ENCODE measurements around the gene TMEM81.
A peak's percentile ranks its signal among the peaks of the same experiment; 100 is the strongest.

Gene TMEM81, protein sequence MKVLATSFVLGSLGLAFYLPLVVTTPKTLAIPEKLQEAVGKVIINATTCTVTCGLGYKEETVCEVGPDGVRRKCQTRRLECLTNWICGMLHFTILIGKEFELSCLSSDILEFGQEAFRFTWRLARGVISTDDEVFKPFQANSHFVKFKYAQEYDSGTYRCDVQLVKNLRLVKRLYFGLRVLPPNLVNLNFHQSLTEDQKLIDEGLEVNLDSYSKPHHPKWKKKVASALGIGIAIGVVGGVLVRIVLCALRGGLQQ

GRCh38 chr1:205084360-205084759 lies at the start of gene TMEM81:
TMEM81 (minus strand) TSS chr1:205084460; CDS start chr1:205084320, 140 bp downstream.
- DNase-seq: no peak

GRCh38 chr1:205133287-205133686 lies 49.0 kb upstream of the TMEM81 start:
- no peak for DNase-seq

DNA sequence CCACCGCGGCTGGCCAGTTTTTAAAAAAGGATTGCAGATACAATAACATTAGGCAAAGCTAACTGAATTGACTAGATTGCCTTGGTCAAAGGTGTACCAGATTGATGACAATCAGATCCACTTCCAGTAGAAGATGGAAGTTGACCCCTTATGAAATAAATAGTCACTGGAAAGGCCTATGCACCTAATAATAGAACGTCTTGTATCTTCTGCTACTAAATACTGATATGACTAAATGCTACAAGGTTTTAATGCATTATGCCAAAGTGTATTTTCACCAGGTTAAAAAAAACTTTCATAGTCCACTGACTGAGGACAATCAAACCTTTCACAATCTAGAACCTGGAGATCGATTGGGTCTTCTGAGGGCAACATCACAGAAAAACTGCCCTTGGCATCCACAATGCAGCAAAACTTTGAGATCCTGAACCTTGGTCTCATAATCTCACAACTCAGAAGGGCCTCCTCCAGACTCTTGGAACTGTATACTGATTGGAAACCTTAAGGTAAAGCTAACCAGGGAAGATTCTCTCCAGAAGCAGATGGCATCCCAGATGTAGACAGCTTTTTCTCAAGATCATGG lies 45.3 kb upstream of the TMEM81 start:
- DNase-seq: no peak

DNA sequence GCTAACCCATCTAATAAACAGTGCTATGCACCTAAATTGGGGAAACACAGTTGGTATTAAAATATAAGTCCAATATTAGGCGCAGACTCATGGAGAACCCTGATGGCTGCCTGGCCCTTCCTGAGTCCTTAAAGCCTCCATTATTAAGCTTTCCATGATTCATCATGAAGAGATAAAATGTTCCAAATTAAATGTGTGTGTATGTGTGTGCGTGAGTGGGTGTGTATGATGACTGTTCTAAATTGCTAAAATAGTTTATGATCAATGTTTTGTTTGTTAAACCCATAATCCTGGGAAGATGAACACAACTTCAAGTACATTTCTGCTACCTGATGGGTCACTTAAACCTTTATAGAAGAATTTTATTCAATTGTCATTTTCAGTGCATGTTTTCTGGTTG lies 43.8 kb upstream of the TMEM81 start:
- DNase-seq: no peak

GRCh38 chr1:205127646-205128045 lies 43.4 kb upstream of the TMEM81 start:
- DNase-seq: no peak

DNA sequence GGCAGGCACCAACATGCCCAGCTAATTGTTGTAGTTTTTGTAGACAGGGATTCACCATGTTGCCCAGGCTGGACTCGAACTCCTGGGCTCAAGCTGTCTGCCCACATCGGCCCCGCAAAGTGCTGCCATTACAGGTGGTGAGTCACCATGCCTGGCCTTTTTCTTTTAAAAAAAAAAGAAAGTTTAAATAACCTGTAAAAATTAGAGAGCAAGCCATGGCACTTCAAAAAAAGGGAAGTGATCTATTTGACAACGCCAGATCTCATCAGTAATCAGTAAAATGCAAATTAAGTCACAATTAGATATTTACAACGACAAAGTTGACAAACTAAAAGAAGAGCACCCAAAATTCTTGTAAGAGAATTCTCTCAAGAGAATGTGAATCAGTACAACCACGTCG lies 40.5 kb upstream of the TMEM81 start:
- DNase-seq: no peak

GRCh38 chr1:205122489-205122882 lies 38.2 kb upstream of the TMEM81 start:
- DNase-seq: no peak

DNA sequence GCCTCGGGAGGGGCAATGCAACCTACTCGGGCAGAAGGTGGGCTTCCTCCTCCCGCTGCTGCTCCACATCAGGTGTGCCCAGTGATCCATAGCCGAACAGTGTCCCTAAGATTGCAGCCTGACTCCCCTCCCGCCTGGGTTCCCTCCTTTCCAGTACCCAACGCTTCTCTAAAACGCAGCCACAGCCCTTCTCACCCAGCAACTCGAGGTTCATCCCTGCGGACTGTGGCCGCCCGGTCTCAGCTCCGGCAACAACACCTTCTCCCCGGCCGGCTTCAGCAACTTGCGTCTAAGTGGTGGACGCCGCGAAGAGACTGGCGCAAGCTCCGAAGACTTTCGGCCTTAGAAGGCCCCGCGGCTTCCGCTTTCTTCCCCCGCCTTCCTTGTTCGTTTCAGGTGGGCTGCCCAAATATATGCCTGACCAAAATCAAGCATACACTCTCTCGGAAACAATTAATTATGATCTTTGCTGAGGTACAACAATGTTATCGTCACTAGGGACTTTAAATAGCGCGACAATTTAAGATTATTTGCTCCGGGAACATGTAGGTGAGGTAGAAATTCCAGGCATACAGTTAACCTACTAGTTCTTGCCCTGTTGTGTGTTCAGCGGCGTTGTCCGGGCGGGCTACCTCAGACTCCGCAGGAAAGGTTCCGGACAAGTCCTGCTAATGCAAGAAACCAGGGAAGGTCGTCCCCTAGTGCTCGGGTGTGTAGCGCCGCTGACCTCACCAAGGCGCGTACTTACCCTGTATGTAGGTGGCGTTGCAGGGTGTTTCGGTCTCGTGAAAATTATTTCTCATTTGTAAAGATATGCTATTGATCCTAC lies 37.6 kb upstream of the TMEM81 start, which contains the start of gene RBBP5:
Gene RBBP5 (minus strand): TSS at position 319 of the 829 bp plus-strand sequence. CDS start 105 bp downstream, at position 214.
- DNase-seq: peak; percentile 97

DNA sequence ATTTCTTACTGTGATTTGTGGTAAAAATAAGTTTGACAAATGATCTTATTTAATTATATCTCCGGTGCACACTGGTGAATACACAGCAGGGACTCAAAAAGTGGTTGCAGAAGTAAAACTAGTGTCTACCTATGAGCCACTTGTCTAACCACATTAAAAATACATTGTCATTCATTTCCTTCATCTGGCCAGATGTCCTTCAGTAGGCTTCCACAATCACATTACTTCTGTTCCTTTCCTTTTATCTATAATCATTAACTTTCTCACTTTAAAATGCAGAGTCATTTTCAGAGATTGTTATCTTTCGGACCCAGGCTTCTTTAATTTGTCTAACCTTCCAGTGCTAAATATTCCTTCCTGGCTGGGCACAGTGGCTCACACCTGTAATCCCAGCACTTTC lies 34.5 kb upstream of the TMEM81 start:
- DNase-seq: no peak

DNA sequence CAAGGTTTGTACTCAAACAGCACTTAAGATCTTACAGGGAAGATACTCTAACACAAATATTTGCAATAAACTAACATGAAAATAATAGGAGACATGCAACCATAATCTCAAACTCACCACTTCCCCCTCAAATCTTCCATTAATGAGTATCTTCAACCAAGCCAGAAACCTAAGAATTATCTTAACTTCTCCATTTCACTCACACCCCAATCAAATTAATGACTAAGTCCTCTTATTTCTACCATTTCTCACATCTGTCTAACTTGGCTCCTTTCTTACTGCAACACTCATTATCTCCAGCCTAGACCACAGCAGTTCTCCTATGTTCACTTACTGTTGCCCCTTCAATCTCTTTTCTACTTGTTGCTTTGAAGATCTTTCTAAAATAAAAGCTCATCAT lies 27.1 kb upstream of the TMEM81 start:
- no peak for DNase-seq

- DNase-seq: no peak
These were observed 25.5 kb upstream of the TMEM81 start for GRCh38 chr1:205109711-205110110.

- DNase-seq: no peak
These were observed 25.0 kb upstream of the TMEM81 start for GRCh38 chr1:205109269-205109668.

GRCh38 chr1:205108464-205108863 lies 24.2 kb upstream of the TMEM81 start:
- DNase-seq: no peak

DNA sequence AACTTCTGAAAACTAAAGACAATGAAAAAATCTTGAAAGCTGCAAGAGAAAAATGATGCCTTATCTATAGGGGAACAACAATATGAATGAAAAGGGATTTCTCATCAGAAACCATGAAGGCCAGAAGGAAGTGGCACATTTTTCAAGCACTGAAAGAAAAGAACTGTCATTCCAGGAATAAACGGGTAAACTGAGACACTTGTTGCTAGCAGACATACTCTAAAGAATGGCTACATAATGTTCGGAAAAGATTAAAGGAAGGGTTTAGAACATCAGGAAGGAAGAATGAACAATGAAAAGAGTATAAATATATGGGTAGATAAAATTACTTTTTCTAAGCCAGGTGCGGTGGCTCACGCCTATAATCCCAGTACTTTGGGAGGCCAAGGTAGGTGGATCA lies 23.1 kb upstream of the TMEM81 start:
- no peak for DNase-seq

GRCh38 chr1:205102404-205102803 lies 18.1 kb upstream of the TMEM81 start:
- DNase-seq: no peak

GRCh38 chr1:205098242-205098641 lies 14.0 kb upstream of the TMEM81 start:
- DNase-seq: no peak

DNA sequence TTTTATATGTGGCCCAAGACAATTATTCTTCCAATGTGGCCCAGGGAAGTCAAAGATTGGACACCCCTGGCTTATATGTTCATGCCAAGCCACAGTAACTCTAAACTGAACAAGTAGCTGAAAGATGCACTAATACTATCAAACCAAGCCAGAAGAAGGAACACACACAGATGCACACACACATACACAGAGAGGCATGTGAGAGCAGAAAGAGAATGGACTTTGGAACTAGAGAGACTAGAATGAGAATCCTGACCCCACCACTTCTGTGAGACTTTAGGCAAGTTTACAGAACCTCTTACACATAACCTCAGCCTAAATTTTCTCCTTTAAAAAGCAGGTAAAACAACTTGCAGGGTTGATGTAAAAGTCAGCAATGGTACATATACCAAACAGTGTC lies 11.2 kb upstream of the TMEM81 start:
- no peak for DNase-seq

DNA sequence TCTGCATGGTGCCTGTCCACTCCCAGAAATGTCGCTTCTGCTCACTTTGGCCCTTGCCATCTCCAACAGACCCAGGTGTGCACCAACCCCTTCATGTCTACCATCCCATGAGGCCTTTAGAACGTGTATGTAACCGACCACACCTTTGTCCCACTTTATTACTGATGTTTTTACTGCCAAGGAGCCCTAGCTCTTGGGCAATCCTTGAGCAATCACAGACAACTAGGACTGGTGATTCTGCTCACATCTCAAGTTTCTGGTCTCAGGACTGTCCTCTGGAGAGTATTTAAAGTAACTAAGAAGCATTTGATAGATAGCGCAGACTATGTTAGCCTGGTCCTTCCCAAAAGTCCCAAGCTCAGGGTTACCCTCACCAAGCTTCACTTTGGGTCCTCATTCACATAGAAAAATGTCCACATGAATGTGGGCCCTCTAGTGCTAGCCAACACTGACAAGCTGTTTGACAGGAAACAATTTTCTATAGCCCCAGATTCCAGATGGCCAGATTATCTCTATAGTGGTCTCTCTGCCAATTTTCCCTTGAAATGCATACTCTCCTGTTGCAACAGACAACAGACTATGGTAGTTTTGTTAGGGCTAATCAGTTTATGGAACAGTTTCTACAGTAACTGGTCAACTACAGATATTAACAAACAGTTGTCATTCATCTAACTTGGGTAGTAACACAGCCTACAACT lies 6.9 kb upstream of the TMEM81 start:
- no peak for DNase-seq

GRCh38 chr1:205088341-205088740 lies 4.1 kb upstream of the TMEM81 start:
- DNase-seq: no peak

GRCh38 chr1:205082431-205082830 lies 1.8 kb downstream of the TMEM81 start:
- DNase-seq: no peak

GRCh38 chr1:205077934-205078311 lies 6.3 kb downstream of the TMEM81 start:
- DNase-seq: no peak

GRCh38 chr1:205077158-205077933 lies 6.9 kb downstream of the TMEM81 start:
- no peak for DNase-seq

Data from activated naive CD4-positive, alpha-beta T cell treated with Interleukin-2 at 50 U/mL for 16 hours (primary cell).